ENCODE data around the gene PAX7.

GRCh38 chr1:18581420-18581880 is 49.2 kb upstream of the PAX7 start:
- peak; percentile 86 for TF ChIP-seq CTCF (IDR thresholded peaks at IDR 0.05; ENCODE audit: low read depth, low read length)
- TF ChIP-seq POLR2A (IDR thresholded peaks at IDR 0.05; ENCODE audit: extremely low read depth, insufficient read length): no peak
- TF ChIP-seq MAX (IDR thresholded peaks at IDR 0.05; ENCODE audit: low read depth, low read length): 0 out of 2 replicates have a peak, but pooled peaks have one; percentile 7
- TF ChIP-seq MYC (IDR thresholded peaks at IDR 0.05; ENCODE audit: low read depth, low read length): no peak
